Epithelial cell of esophagus (primary cell): ENCODE results near the gene HDHD3.
"Not testable (repeated sequence)": the region's sequence is repeated elsewhere in the genome, so short reads cannot be mapped to it uniquely, and the experiment has no call there.

Experiments
- DNase-seq: peaks from one replicate; pipeline ENCODE4 v3.0.0; 2010; ENCODE audit warnings: low read depth
- H3K4me3 ChIP-seq: 2 replicates; pipeline ENCODE4 v1.5.1; 2011; ENCODE audit warnings: mild to moderate bottlenecking, low read length, control low read depth
- CTCF ChIP-seq: IDR thresholded peaks from 2 replicates; pipeline ENCODE4 v1.5.1; 2011; ENCODE audit warnings: low read depth, mild to moderate bottlenecking, low read length, control low read depth, inconsistent platforms; ENCODE audit not compliant: insufficient read depth; ENCODE audit errors: missing control alignments

Gene HDHD3

GRCh38 chr9:113409883-113410206, 33.1 kb upstream of the HDHD3 start:
- DNase-seq, result no peak

GRCh38 chr9:113409481-113409880, 32.7 kb upstream of the HDHD3 start:
- peak overlapping the region; percentile 67 for H3K4me3 ChIP-seq
- DNase-seq, result no peak
- no peak for TF ChIP-seq CTCF

More at GRCh38 chr9:113409883-113410206, 33.1 kb upstream of the HDHD3 start:
- peak; percentile 1 for TF ChIP-seq CTCF
- peak overlapping the region; percentile 67 for H3K4me3 ChIP-seq

- peak; percentile 79 for DNase-seq
- peak; percentile 92 for TF ChIP-seq CTCF
- H3K4me3 ChIP-seq, result not testable (repeated sequence)
Observed at GRCh38 chr9:113406873-113407511, 30.2 kb upstream of the HDHD3 start.

GRCh38 chr9:113406353-113406752, 29.6 kb upstream of the HDHD3 start:
- not testable (repeated sequence) for DNase-seq, H3K4me3 ChIP-seq

GRCh38 chr9:113403646-113404045, 26.9 kb upstream of the HDHD3 start:
- no peak for DNase-seq
- no peak overlapping the region for H3K4me3 ChIP-seq
- TF ChIP-seq CTCF, result no peak

- peak; percentile 82 for TF ChIP-seq CTCF
- peak; percentile 99 for DNase-seq
Observed at GRCh38 chr9:113401027-113401792, 24.4 kb upstream of the HDHD3 start, which contains the start of gene ALAD. TSS of gene ALAD (minus strand) at chr9:113401284. CDS start at chr9:113393559, 7,725 bp downstream.

GRCh38 chr9:113399646-113400200, 22.9 kb upstream of the HDHD3 start:
- H3K4me3 ChIP-seq, result no peak overlapping the region
- DNase-seq, result no peak
- TF ChIP-seq CTCF, result no peak

More at GRCh38 chr9:113401027-113401792, 24.4 kb upstream of the HDHD3 start, which contains the start of gene ALAD:
- H3K4me3 ChIP-seq, result peak within 1 kb of the TSS; percentile 78
